NCI-H2029 (cell line): ENCODE data around the gene ALCAM.

ENCODE experiments used
- DNase-seq: peaks from one replicate; lab custom pipeline; 2025; lab: John Stamatoyannopoulos, UW

The ALCAM gene

GRCh38 chr3:105356396-105356795, 10.3 kb upstream of the ALCAM start:
- no peak for DNase-seq

- no peak for DNase-seq
These were observed 9.7 kb upstream of the ALCAM start for GRCh38 chr3:105356988-105357387.

- no peak for DNase-seq
These were observed 7.5 kb upstream of the ALCAM start for GRCh38 chr3:105359098-105359762.

GRCh38 chr3:105360003-105360402, 6.7 kb upstream of the ALCAM start:
- no peak for DNase-seq

- no peak for DNase-seq
These were observed 4.6 kb upstream of the ALCAM start for GRCh38 chr3:105362021-105362665.

- DNase-seq: no peak
These were observed 2.6 kb upstream of the ALCAM start for GRCh38 chr3:105364128-105364527.

GRCh38 chr3:105365081-105365390, 1.7 kb upstream of the ALCAM start:
- DNase-seq: no peak

GRCh38 chr3:105365391-105366325, 1.1 kb upstream of the ALCAM start:
- DNase-seq: no peak

GRCh38 chr3:105367063-105367405, 325 bp downstream of the ALCAM start:
- DNase-seq: peak; percentile 32

GRCh38 chr3:105367406-105368213, 901 bp downstream of the ALCAM start:
- DNase-seq: peak; percentile 49

GRCh38 chr3:105368566-105369499, 2.1 kb downstream of the ALCAM start:
- DNase-seq: peak; percentile 73

GRCh38 chr3:105369500-105370371, 3.0 kb downstream of the ALCAM start:
- peak; percentile 62 for DNase-seq

GRCh38 chr3:105373383-105373782, 6.7 kb downstream of the ALCAM start:
- DNase-seq: no peak

- DNase-seq: no peak
These were observed 9.2 kb downstream of the ALCAM start for GRCh38 chr3:105375750-105376511.

- DNase-seq: no peak
These were observed 11.0 kb downstream of the ALCAM start for GRCh38 chr3:105377716-105378115.

GRCh38 chr3:105385179-105385578, 18.5 kb downstream of the ALCAM start:
- no peak for DNase-seq

GRCh38 chr3:105385819-105386508, 19.3 kb downstream of the ALCAM start:
- DNase-seq: no peak

GRCh38 chr3:105387122-105387751, 20.5 kb downstream of the ALCAM start:
- no peak for DNase-seq
